Neural crest cell (in vitro differentiated cells): Measurements from ENCODE around the gene MYO15B. TPM values are rescaled to one million over a fixed set of nuclear protein-coding genes. Genes with fewer than 3 reads are reported as not detected.

Source experiments
- DNase-seq: peaks from one replicate; pipeline ENCODE4 v3.0.0; 2021; ENCODE audit warnings: low read depth, mixed read lengths, low spot score
- H3K27ac Mint-ChIP-seq: one replicate; pipeline ENCODE4 v1.8.0; 2021; ENCODE audit warnings: mild to moderate bottlenecking, mixed read lengths; ENCODE audit not compliant: unreplicated experiment
- H3K27me3 Mint-ChIP-seq: 2 replicates; pipeline ENCODE4 v1.8.0; 2021; ENCODE audit warnings: low read depth, mild to moderate bottlenecking, mixed read lengths
- H3K36me3 Mint-ChIP-seq: 2 replicates; pipeline ENCODE4 v1.8.0; 2021; ENCODE audit warnings: low read depth, mild to moderate bottlenecking, mixed read lengths
- H3K4me1 Mint-ChIP-seq: 2 replicates; pipeline ENCODE4 v1.8.0; 2021; ENCODE audit warnings: mixed read lengths
- H3K4me3 Mint-ChIP-seq: one replicate; pipeline ENCODE4 v1.8.0; 2021; ENCODE audit warnings: mild to moderate bottlenecking, mixed read lengths
- H3K9me3 Mint-ChIP-seq: 2 replicates; pipeline ENCODE4 v1.8.0; 2021; ENCODE audit warnings: mixed read lengths
- CTCF ChIP-seq: fragments of 200-600 bp; sonication (generic); conservative IDR thresholded peaks from 2 replicates; pipeline ENCODE4 v1.5.0; 2021; ENCODE audit warnings: antibody characterized with exemption, mild to moderate bottlenecking
- total RNA-seq: library from RNA; stranded (reverse); gene quantifications from 2 replicates; pipeline ENCODE4 v1.2.1, GENCODE V29; 2021

MYO15B gene
- total RNA-seq, 1 donor from 2014 or later = 23.7 TPM

GRCh38 chr17:75561927-75562603 lies 25.5 kb upstream of the MYO15B start:
- Mint-ChIP-seq H3K27me3 (no peaks in the 10 kb centered on the region), H3K36me3 (no peaks in the 10 kb centered on the region), H3K27ac (no peak overlapping the region), H3K4me1 (peaks cover 7% of the 10 kb centered on the region), H3K9me3 (no peaks in the 10 kb centered on the region), H3K4me3 (no peak overlapping the region)
- no peak for TF ChIP-seq CTCF
- DNase-seq = no peak

- no peak overlapping the region for H3K4me3 Mint-ChIP-seq
- no peaks in the 10 kb centered on the region for H3K36me3 Mint-ChIP-seq
- no peak for TF ChIP-seq CTCF
- no peaks in the 10 kb centered on the region for H3K9me3 Mint-ChIP-seq
- DNase-seq = no peak
- H3K27ac Mint-ChIP-seq = no peak overlapping the region
- no peaks in the 10 kb centered on the region for H3K27me3 Mint-ChIP-seq
- H3K4me1 Mint-ChIP-seq = peaks cover 7% of the 10 kb centered on the region
Measured at GRCh38 chr17:75563063-75563758, 24.4 kb upstream of the MYO15B start.

- no peak for TF ChIP-seq CTCF
- no peak overlapping the region for H3K27ac Mint-ChIP-seq
- no peaks in the 10 kb centered on the region for H3K9me3 Mint-ChIP-seq
- H3K36me3 Mint-ChIP-seq = no peaks in the 10 kb centered on the region
- no peak for DNase-seq
- H3K27me3 Mint-ChIP-seq = no peaks in the 10 kb centered on the region
- H3K4me3 Mint-ChIP-seq = no peak overlapping the region
- H3K4me1 Mint-ChIP-seq = peaks cover 7% of the 10 kb centered on the region
Measured at GRCh38 chr17:75564195-75564594, 23.4 kb upstream of the MYO15B start.

- no peak for TF ChIP-seq CTCF
- Mint-ChIP-seq H3K36me3 (no peaks in the 10 kb centered on the region), H3K4me3 (no peak overlapping the region), H3K4me1 (peaks cover 7% of the 10 kb centered on the region), H3K27me3 (no peaks in the 10 kb centered on the region), H3K9me3 (no peaks in the 10 kb centered on the region), H3K27ac (no peak overlapping the region)
- no peak for DNase-seq
Measured at GRCh38 chr17:75565066-75565465, 22.5 kb upstream of the MYO15B start.

- DNase-seq = no peak
- TF ChIP-seq CTCF = no peak
- H3K4me1 Mint-ChIP-seq = peaks cover 7% of the 10 kb centered on the region
- H3K27ac Mint-ChIP-seq = no peak overlapping the region
- H3K4me3 Mint-ChIP-seq = no peak overlapping the region
- H3K27me3 Mint-ChIP-seq = no peaks in the 10 kb centered on the region
- H3K36me3 Mint-ChIP-seq = no peaks in the 10 kb centered on the region
- no peaks in the 10 kb centered on the region for H3K9me3 Mint-ChIP-seq
Measured at GRCh38 chr17:75565618-75566017, 22.0 kb upstream of the MYO15B start.
